Epidermal melanocyte (primary cell): Measurements from ENCODE around the gene HMCN2.

Experiments
- DNase-seq: peaks from one replicate; pipeline ENCODE4 v3.0.0; 2011; ENCODE audit warnings: low spot score; ENCODE audit not compliant: insufficient read length

Gene HMCN2

DNA sequence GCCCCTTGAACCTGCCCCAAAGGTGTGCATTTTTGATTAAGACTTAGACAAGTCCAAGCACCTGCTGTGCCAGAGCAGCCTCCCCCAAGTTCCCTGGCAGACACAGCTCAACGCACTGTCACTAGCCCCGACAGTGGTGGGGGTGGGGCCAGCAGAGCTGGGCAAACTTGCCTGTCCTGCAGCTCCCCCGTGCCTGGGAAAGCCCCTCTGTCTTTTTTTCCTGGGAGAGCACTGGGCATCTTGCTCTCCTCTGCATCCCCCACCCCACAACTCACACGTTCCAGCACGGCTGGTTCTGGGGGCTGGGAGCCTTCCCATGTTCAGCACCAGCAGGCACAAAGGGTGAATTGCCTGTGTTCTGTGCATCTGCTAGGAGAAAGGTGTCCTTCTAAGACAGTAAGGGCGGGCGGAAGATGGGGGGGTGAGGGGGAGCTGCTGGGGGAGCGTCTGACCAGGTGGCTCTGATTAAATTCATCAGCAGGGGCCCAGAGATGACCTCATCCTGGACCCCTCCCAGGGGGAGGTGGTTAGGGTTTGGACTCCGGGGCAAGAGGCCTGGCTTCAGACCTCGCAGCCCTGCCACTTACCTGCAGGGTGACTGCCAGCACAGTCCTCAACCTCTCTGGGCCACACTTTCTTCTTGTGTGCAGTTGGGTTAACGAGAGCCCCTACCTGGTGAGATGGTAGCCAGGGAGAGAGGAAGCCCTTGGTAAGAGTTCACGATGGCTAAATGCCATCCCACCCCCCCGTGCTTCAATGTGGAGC, 23.5 kb downstream of the HMCN2 start:
- no peak for DNase-seq

DNA sequence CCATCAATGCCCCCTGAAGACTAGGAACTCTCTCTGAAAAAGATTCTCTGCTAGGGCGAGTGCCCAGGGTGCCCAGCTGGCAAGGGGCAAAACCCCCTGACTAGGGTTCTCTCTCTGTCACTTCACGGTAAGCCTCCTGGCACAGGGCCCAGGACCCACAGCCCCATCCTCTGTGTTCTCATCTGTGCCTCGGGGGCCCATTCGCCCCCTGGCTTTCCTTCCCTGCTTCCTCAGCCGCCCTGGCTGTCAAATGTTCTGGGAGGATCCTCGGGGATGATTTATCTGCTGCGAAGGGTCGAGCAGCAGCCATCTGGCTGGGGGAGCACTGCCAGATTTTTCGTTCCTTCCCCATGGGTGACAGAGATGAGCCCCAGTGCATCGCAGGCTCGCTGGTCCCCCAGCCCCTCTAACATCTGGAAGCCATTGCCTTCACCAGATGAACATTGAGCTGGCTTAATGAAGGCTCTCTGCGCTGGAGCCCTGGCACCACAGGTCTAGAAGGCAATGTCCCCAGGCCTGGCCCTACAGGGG, 24.2 kb downstream of the HMCN2 start:
- no peak for DNase-seq

DNA sequence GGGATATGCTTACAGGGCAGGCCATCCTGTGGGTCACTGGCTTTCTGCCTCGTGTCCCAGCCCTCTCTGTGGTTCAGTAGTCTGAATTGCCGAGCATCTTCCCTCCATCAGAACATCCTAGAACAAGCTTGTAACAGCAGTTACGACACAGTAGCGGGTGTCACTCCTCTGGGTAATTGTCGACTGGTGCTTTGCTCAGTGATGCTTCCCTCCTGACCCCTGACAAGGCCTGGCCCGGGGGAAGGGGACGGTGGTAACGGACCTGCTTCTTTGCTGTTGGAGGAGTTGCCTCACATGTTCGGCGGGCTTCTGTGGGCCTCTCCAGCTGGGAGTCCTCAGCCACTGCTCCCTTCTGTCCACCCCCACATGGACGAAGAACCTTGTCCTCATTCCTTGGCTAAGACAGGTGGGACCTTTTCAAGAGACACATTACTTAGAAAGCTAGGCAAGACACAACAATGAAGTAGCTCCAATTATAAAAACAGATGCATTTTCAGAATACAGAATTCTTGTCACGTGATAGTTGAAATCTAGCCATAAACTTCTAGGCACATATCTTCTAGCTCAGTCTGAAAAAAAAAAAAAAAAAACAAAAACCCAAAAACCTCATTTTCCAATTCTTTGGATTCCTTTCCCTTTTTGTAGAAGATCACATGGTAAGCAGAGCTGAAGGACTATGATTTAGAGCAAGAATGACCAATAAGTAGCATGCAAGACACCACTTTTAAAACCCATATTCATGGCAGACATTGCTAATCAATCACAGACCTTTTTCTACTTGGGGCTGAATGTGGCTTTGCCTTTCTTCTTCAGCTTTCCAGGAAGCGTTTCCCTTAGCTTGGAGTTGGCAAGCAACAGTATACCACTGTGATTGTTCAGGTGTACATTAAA, 25.0 kb downstream of the HMCN2 start:
- no peak for DNase-seq

DNA sequence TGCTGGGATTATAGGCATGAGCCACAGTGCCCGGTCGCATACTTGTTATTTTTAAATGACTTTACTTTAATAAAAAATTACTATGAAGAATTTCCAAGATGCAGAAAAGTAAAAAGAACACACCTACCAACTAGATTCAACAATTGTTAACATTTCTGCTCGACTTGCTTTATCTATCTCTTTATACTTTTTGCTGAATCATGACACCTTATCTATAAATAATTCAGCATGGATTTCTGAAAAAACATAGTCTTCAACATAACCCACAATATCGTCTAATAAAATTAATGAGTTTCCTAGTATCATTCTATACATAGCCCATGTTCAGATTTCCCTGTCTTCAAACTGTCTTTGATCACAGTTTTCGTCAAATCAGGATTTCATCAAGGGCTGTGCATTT, 25.9 kb downstream of the HMCN2 start:
- DNase-seq: no peak

DNA sequence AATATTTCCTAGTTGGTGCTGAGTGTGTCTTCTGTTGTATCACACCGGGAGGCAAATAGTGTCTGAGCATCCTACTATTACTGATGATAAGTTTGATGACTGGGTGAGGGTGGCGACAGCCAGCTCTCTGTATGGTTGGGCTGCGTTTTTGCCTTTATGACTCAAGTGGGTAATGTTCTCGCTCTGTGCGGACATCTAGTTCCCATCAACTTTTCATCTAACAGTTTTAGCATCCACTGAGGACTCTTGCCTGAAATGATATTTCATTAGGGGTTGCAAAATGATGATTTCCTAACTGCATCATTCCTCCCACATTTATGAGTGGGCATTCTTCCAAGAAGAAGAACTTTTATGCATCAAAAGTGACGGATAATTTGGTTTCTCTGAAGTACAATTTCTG, 26.5 kb downstream of the HMCN2 start:
- DNase-seq: no peak

DNA sequence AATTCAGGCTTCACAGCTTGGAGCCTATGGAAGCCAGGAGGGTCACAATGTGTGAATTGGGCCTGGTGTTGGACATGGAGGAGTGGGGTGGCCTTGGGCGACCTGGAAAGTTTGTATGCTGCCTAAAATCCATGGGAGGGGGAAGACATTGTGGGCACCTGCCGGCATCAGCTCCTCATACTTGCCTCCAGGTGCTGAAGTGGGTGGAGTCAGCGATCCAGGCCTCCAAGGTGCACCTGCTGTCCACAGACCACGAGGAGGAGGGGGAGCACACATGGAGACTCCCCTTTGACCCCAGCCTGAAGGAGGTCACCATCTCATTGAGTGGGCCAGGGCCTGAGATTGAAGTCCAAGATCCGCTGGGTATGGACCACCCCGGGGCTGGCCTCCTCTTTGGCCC, 29.1 kb downstream of the HMCN2 start:
- no peak for DNase-seq

DNA sequence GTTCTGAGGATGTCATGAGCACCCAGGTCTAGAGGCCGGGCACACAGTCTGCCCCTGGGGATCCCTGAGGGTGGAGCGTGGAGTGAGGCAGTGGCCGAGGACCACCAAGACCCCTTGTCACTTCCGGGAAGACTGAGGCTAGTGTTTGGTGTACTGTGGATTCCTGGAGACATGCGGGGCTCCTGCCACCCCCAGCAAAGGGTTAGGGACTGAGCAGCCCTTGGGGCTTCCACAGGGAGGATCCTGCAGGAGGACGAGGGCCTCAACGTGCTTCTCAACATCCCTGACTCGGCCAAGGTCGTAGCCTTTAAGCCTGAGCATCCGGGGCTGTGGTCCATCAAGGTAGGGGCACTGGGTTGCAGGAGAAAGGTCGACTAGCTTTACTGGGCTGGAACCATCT, 29.9 kb downstream of the HMCN2 start:
- no peak for DNase-seq

DNA sequence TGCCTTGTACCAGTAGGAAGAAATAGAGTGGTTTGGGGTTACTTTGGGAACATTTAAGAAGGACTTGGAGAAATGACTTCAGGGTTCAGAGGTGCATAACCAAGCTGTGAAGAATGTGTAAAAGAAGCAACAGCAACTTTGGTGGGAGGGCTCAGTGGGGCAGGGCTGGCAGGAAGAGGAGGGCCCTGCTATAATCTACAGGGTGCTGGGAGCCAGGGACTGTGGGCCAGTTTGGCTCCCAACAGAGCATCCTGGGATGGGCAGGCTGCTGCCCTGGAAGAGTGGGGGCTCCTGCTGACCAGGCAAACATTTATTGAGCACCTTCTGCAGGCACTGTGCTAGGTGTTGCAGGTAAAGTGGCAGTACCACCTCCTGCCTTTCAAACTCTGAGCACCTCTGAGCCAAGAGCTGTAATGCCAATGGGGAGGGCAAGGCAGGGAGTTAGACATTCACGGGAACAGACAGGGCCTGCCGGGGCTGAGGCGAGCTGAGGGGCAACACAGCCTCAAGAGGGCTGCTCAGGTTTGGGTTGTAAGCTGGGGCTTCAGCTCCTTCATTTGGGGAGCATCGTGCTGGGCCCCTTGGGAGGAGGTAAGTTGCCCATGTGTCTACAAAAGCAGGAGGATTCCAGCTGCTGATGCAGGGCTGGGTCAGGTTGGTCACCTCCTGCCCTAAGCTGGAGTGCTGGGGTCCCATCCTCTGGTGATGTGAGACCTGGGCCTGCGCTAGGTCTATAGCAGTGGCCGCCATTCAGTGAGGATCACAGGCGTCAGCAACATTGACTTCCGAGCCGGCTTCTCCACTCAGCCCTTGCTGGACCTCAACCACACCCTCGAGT, 30.6 kb downstream of the HMCN2 start:
- no peak for DNase-seq

DNA sequence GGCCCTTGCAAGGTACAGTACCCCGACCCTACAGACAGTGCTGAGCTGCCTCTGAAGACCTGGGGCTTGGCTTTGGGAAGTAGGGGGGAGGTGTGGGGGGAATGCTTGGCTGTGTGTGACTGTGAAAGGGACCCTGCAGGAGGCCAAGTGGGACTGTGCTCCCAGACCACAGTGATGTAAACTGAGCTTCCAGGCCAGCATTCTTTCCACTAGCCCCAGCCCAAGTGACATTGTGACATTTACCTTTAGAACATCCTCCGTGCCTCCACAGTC, 31.2 kb downstream of the HMCN2 start:
- DNase-seq: no peak

DNA sequence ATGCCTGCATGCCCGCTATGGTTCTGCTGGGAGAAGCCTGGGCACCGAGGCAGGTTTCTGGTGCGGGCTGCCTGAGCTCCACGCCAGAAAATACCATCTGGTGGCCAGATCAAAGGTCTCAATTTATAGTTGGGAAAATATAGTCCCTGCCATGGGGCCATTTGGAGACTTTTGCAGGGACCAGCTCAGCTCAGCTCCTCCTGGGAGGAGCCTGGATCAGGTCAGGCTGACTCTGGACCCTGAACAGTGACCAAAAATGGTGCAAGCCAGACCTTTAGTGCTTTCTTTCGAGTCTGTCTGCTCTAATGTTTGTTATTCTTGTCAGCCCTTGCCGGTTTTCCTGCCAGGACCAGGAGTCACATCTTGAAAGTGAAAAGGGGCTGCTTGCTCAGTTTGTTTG, 31.8 kb downstream of the HMCN2 start:
- no peak for DNase-seq

DNA sequence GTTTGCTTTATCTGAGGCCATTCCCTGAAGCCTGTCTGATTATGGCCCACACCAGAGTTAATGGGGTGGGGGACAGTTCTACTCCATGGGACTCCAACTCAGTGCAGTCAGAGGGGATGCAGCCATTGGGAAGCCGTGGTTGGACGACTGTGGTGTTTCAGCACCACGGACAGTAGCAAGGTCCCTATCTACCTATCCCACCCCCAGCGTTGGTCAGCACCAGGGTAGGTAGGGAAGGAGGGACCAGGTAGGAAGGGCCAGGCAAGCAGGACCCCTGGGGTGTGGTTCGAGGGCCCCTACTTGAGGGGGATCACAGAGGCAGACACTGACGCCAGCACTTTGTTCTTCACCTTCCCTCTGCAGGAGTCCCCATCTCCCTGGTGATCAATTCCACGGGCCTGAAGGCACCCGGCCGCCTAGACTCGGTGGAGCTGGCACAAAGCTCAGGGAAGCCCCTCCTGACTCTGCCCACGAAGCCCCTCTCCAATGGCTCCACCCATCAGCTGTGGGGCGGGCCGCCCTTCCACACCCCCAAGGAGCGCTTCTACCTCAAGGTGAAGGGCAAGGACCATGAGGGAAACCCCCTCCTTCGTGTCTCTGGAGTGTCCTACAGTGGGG, 33.2 kb downstream of the HMCN2 start:
- no peak for DNase-seq

DNA sequence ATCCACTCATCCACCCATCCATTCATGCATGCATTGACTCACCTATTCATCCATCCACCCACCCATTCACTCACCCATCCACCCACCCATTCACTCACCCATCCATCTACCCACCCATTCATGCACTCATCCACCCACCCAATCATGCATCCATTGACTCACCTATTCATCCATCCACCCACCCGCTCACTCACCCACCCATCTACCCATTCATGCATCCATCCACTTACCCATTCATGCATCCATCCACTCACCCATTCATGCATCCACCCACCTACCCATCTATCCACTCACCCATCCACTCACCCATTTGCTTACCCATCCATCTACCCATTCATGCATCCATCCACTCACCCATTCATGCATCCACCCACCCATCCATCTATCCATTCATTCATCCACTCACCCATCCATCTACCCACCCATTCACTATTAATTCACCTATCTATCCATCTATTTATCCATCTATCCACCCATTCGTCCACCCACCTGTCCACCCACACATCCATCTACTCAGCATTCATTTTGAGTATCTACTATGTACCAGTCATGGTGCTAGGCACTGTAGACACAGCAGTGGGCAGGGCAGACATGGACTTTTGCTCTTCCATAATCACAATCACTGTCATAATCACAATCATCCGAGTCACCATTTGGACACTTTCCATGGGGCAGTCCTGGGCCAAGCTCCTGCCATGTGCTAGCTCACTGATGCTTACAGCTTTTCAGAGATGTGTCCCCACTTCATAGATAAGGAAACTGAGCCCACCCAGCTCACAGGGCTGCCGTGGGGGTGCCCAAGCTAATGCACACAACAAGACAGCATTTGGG, 34.4 kb downstream of the HMCN2 start:
- no peak for DNase-seq

DNA sequence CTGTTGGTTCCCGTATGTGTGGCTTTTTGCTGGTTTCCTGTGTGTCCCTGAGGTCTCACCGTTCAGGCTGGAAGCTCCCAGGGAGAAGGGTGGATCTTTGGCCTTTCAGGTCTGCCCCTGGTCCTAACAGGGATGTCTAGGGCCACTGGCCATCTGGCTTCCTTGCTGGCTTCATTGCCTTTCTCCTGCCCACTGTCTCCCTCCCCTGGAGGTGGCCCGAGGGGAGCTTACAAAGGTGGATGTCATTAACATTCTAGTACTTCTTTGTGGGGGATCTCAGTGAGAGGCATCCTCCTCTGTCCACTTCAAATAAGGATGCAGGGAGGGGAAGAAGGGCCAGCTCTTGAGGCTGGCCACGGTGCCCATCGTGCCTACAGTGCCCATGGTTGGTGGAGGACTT, 35.2 kb downstream of the HMCN2 start:
- no peak for DNase-seq

DNA sequence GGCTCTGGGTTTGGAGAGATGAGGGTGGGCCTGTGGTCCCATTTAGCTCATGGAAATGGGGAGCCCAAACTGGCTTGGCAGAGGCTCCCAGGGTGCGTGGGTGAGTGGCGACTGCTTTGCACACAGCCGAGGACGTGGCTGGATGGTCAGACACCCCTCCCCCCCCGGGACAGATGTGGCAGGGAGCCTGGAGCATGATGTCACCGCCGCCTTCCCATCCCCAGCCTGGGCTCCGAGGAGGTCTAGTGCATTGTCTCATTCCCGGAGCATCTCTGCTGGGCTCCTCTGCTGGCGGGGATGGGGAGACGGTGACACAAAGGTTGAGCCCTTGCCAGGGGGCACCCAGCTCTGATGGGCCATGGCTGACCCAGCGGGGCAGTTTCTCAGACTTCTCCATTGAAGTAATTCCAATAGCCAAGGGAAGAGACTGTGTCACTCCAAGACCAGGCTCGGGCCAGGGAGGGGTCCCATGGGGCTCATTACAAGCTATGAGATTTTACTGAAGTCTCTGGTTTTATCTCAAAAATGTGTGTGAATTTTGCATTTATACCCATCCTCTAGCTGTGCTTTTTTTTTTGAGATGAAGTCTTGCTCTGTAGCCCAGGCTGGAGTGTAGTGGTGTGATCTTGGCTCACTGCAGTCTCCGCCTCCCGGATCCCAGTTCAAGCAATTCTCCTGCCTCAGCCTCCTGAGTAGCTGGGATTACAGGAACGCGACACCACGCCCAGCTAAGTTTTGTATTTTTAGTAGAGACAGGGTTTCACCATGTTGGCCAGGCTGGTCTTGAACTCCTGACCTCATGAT, 36.1 kb downstream of the HMCN2 start:
- DNase-seq: no peak

DNA sequence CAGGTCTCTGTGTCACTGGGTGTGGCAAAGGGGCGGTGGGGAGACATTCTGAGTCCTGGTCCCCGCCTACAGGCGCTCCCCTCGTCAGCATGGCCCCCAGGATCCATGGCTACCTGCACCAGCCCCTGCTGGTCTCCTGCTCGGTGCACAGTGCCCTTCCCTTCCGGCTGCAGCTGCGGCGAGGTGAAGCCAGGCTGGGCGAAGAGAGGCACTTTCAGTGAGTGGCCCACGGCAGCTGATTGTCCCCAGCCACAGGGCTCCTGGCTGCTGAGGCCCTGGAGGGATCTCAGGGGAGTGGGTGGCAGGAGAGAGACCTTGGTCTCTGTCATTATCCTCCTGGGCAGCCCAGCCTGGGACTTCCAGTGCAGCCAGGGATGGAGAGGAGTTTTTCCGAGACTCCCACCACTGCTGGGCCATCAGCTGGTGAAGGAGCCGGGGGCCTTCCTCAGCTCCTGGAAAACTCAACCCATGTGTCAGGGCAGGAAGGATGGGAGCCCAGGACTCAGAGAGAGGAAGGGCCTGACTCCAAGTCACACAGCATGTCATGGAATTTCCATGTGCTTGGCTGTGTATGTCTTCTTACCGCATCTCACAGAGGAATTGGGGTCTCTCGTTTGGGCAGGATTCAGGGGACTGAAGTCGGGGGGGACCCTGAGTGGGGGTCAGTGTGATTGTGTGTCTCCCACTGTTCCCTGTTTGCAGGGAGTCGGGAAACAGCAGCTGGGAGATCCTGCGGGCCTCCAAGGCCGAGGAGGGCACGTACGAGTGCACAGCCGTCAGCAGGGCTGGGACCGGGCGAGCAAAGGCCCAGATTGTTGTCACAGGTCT, 37.4 kb downstream of the HMCN2 start:
- DNase-seq: no peak

DNA sequence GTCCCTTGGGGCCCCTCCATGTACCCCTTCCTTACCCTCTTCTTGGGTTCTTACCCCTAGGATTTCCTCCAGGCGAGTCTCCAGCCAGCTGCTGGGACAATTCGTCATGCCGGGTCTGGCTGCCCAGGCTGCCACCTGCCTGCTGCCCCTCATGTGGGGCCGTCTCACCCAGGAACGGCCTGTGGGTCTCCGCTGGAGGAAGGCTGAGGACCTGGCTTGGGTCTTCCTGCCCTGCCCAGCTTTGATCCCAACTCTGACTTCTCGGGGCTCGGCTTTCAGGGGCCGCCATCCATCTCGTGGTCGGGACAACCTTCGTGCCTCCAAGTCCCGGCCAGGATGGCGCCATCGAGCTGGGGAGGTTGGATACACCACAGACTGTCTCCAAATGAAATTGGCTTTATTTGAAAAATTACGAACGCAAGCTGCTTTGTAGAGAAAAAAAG, 38.1 kb downstream of the HMCN2 start:
- no peak for DNase-seq

DNA sequence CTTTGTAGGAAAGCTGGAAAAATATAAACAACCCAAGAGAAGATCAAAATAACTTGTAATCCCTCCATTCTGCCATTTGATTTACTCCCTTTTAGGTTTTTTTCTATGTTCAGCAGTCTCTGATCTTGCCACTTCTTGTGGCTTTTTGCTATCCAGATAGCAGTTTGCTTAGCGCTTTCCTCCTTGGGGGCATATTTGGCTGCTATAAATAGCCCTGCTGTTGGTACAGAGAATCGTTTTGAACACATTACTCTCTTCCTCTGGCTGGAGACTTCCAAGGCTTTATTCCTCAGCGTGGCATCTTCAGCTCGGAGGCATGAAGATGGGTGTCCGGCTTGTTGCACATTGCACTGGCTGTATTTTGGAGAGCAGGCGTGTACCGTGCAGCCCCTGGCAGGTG, 38.6 kb downstream of the HMCN2 start:
- peak; percentile 71 for DNase-seq

DNA sequence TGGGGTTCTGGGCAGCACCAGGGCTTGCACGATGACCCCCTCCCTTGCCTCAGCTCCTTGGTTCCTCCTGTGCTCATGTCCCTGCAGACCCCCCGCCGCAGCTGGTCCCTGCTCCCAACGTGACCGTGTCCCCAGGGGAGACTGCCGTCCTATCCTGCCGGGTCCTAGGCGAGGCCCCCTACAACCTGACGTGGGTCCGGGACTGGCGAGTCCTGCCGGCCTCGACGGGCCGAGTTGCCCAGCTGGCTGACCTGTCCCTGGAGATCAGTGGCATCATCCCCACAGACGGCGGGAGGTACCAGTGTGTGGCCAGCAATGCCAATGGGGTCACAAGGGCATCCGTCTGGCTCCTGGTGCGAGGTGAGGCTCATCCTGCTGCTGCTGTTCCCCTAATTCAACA, 39.1 kb downstream of the HMCN2 start:
- no peak for DNase-seq

DNA sequence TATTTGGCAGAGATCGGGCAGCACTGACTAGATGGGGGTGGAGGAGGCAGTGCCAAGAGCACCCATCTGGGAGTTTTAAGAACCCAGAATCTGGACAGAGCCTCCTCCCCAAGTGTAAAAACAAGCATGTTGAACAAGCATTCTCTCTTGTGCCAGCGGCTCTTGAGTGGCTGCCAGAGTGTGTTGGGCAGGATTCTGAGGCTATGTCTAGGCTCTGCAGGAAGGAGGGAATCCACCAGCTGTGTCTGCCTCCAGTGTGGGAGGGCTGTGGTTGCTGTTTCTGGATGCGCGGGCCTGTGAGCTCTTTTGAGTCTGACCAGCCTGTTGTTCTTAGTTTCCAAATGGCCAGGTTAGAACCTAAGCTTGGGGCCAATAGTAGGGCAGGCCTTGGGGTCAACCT, 39.8 kb downstream of the HMCN2 start:
- no peak for DNase-seq
